HEK293T (cell line): ENCODE results near the gene ALK.

ENCODE experiments used
- CTCF ChIA-PET: fragments of 350-600 bp; formaldehyde crosslinking; extraction: SDS; loops from one replicate; lab custom pipeline; 2021; ENCODE audit warnings: antibody characterized with exemption, inconsistent platforms; lab: Yijun Ruan, JAX
- POLR2A ChIA-PET: fragments of 350-600 bp; formaldehyde crosslinking; extraction: SDS; loops from one replicate; lab custom pipeline; 2020; ENCODE audit warnings: antibody characterized with exemption, inconsistent platforms; lab: Yijun Ruan, JAX
- DNase-seq: peaks from one replicate; pipeline ENCODE4 v3.0.0; 2012; ENCODE audit warnings: mixed read lengths; ENCODE audit errors: extremely low spot score
- ARNT ChIP-seq: fragments of 450-650 bp; IDR thresholded peaks from 2 replicates; pipeline ENCODE4 v1.6.1; 2017; ENCODE audit warnings: mild to moderate bottlenecking
- BHLHE40 ChIP-seq: fragments of 450-650 bp; IDR thresholded peaks from 2 replicates; pipeline ENCODE4 v1.6.1; 2016; ENCODE audit warnings: mild to moderate bottlenecking, moderate library complexity, borderline replicate concordance
- CTBP1 ChIP-seq: fragments of 450-650 bp; IDR thresholded peaks from 2 replicates; pipeline ENCODE4 v1.6.1; 2016; ENCODE audit warnings: borderline replicate concordance
- ELF4 ChIP-seq: fragments of 450-650 bp; IDR thresholded peaks from 2 replicates; pipeline ENCODE4 v1.6.1; 2017; ENCODE audit warnings: antibody characterized with exemption
- FOXA1 ChIP-seq: fragments of 450-650 bp; IDR thresholded peaks from 2 replicates; pipeline ENCODE4 v1.6.1; 2016; ENCODE audit warnings: mild to moderate bottlenecking
- FOXK2 ChIP-seq: fragments of 450-650 bp; IDR thresholded peaks from 2 replicates; pipeline ENCODE4 v1.6.1; 2016; ENCODE audit warnings: mild to moderate bottlenecking
- FOXM1 ChIP-seq: fragments of 450-650 bp; IDR thresholded peaks from 2 replicates; pipeline ENCODE4 v1.6.1; 2017; ENCODE audit warnings: mild to moderate bottlenecking, borderline replicate concordance
- HDGF ChIP-seq: fragments of 450-650 bp; IDR thresholded peaks from 2 replicates; pipeline ENCODE4 v1.6.1; 2017; ENCODE audit warnings: antibody characterized with exemption, borderline replicate concordance
- L3MBTL2 ChIP-seq: fragments of 450-650 bp; conservative IDR thresholded peaks from 2 replicates; pipeline ENCODE4 v1.6.1; 2016; ENCODE audit warnings: mild to moderate bottlenecking
- LEF1 ChIP-seq: fragments of 450-650 bp; IDR thresholded peaks from 2 replicates; pipeline ENCODE4 v1.6.1; 2017; ENCODE audit warnings: mild to moderate bottlenecking, borderline replicate concordance
- NFRKB ChIP-seq: fragments of 450-650 bp; IDR thresholded peaks from 2 replicates; pipeline ENCODE4 v1.6.1; 2016; ENCODE audit warnings: mild to moderate bottlenecking, moderate library complexity
- SP1 ChIP-seq: fragments of 450-650 bp; IDR thresholded peaks from 2 replicates; pipeline ENCODE4 v1.6.1; 2017
- SUZ12 ChIP-seq: fragments of 450-650 bp; IDR thresholded peaks from 2 replicates; pipeline ENCODE4 v1.6.1; 2016; ENCODE audit warnings: mild to moderate bottlenecking
- TARDBP ChIP-seq: fragments of 450-650 bp; IDR thresholded peaks from 2 replicates; pipeline ENCODE4 v1.6.1; 2016
- ZNF384 ChIP-seq: fragments of 450-650 bp; IDR thresholded peaks from 2 replicates; pipeline ENCODE4 v1.6.1; 2016
- TF ChIP-seq, protein P1 (sequence below): fragments of 450-650 bp; IDR thresholded peaks from 2 replicates; pipeline ENCODE4 v1.6.1; 2016

The ALK gene

DNA sequence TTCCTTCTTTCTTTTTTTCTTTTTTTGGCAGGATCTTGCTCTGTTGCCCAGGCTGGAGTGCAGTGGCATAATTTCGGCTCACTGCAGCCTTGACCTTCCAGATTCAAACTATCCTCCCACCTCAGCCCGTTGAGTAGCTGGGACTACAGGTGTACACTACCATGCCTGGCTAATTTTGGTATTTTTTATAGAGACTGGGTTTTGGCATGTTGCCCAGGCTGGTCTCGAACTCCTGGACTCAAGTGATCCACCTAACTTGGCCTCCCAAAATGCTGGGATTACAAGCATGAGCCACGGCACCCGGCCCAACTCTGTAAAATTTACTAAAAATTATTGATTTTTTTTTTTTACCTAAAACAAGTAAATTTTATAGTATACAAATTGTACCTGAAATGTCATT lies 360.8 kb downstream of the ALK start:
- ChIA-PET CTCF (no interaction called here), POLR2A (no interaction called here)
- TF ChIP-seq LEF1 (no peak), BHLHE40 (no peak), CTBP1 (no peak), SP1 (no peak), FOXM1 (no peak)
- no peak for DNase-seq

DNA sequence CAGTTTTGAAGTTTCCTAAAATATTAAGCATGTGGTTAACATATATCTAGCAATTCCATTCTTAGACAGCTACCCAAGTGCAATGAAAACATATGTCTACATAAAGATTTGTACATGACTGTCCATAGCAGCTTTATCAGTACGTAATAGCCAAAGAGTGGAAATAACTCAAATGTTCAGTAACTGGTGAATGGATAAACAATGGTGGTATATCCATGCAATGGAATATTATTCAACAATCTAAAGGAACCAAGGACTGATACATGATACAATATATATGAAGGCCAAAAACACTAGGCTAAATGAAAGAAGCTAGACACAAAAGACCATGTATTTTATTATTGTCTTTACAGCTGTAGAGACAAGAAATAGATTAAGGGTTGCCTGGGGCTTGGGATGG lies 361.4 kb downstream of the ALK start:
- TF ChIP-seq CTBP1: no peak
- TF ChIP-seq ELF4: no peak
- no peak for TF ChIP-seq NFRKB
- no peak for TF ChIP-seq FOXK2
- no peak for TF ChIP-seq LEF1
- no peak for TF ChIP-seq SUZ12
- TF ChIP-seq ARNT: no peak
- TF ChIP-seq FOXM1: no peak
- TF ChIP-seq ZNF384: no peak
- TF ChIP-seq FOXA1: no peak
- no peak for TF ChIP-seq TARDBP
- no peak for TF ChIP-seq L3MBTL2
- TF ChIP-seq, protein P1, sequence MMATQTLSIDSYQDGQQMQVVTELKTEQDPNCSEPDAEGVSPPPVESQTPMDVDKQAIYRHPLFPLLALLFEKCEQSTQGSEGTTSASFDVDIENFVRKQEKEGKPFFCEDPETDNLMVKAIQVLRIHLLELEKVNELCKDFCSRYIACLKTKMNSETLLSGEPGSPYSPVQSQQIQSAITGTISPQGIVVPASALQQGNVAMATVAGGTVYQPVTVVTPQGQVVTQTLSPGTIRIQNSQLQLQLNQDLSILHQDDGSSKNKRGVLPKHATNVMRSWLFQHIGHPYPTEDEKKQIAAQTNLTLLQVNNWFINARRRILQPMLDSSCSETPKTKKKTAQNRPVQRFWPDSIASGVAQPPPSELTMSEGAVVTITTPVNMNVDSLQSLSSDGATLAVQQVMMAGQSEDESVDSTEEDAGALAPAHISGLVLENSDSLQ: no peak
- no peak for TF ChIP-seq SP1
- TF ChIP-seq BHLHE40: no peak
- TF ChIP-seq HDGF: no peak
- ChIA-PET CTCF (no interaction called here), POLR2A (no interaction called here)
- no peak for DNase-seq

DNA sequence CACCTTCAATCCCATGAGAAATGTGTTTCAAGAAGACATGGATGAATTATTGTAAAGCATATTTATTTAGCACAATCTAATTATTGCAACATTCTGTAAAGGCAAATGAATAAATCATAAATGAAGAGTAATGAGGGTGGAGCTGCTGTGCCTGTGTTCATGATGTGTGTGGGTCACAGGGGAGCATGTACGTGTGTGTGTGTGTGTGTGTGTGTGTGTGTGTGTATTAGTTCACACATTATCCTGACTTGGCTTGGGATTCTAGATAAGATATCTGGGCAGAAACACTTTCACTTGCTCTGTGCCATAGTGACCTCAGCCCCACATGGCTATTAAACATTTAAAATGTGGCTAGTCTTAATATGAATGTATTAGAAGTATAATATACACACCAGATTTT lies 361.8 kb downstream of the ALK start:
- CTCF ChIA-PET: interaction anchor here (0.7 kb wide), 1 partner anchor 32 kb away, joined by 3 read pairs; no protein-coding TSS in a partner anchor
- POLR2A ChIA-PET: no interaction called here
- TF ChIP-seq CTBP1 (no peak), SP1 (no peak), FOXA1 (no peak), TARDBP (no peak), SUZ12 (no peak), L3MBTL2 (no peak), ELF4 (no peak), LEF1 (no peak), NFRKB (no peak), ZNF384 (no peak), BHLHE40 (no peak), ARNT (no peak), HDGF (no peak)
- TF ChIP-seq, protein P1: no peak
- no peak for DNase-seq

DNA sequence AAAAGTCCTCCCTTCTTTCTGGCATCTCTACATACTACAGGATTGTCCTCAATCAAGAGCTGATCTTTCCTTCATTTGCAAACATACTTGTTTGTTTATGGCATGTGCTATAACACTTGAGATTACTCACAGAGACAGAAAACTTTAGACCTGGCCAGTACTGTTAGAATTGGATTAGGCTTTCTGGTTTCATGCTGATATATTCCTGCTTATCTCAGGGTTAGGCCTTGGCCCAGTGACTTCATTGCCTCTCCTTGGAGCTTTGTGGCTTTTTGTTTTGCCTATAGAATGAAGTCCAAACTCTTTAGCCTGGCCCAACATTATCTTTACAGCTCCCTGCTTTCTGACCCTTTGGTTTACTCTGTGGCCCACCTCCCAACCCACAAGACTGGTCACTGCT lies 363.3 kb downstream of the ALK start:
- POLR2A ChIA-PET: no interaction called here
- CTCF ChIA-PET: no interaction called here
- no peak for DNase-seq
- TF ChIP-seq HDGF: no peak
- no peak for TF ChIP-seq TARDBP
- no peak for TF ChIP-seq LEF1
- TF ChIP-seq FOXM1: no peak
- no peak for TF ChIP-seq ZNF384
- TF ChIP-seq SUZ12: no peak
- TF ChIP-seq CTBP1: no peak

DNA sequence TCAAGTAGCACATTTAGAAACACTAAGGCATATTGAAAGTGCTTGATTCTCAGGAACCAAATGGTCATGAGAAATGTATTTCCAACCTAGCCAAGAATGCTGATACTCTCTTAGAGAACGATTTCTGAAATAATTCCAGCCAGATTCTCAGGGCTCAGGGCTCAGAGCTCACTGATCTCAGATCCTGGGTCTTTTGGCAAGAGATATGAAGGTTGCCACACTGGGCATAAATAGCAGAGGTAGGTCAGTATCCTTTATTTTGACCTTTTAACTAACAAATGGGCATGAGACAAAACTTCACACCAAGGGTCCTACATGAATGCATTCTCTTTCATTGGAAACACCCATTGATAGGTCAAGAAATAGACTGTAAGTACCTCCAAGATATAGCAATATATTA lies 364.1 kb downstream of the ALK start:
- DNase-seq: no peak
- TF ChIP-seq HDGF (no peak), NFRKB (no peak), FOXA1 (no peak), FOXM1 (no peak), ELF4 (no peak), LEF1 (no peak), CTBP1 (no peak), ZNF384 (no peak), FOXK2 (no peak), BHLHE40 (no peak), SP1 (no peak), TARDBP (no peak)
- TF ChIP-seq, protein P1: no peak
- CTCF ChIA-PET: no interaction called here
- POLR2A ChIA-PET: no interaction called here

DNA sequence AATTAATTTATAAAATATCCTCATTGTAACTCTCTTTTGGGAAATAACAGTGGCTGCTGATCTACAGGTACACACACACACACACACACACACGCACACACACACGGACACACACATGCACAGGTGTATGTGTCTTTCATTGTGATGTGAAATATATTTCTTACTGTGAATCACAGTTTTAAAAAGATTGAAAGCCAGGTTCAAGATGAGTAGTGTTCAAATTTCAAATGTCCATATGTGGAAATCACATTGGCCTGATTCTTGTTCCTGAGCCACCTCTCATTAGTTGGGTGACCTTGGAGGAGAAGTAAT lies 372.4 kb downstream of the ALK start:
- TF ChIP-seq HDGF (no peak), CTBP1 (no peak)
- POLR2A ChIA-PET: no interaction called here
- no peak for DNase-seq
- CTCF ChIA-PET: no interaction called here

DNA sequence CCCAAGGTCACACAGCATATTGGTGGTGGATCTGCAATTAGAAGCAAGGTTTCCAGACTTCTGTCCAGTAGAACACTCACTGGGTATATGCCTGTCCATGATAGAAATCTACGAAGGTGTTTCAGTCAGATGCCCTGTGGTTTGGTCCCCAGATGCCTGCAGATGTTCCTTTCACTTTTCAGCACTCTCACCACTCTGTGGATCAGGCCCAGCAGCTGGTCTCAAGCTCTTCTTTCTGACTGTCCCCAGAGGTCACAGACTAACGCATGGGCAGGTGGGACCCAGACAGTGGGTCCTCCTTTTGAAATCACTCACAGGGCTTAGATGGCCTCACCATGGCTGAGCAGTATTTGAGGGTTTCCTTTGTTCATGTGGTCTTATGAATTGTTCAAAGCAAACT lies 376.5 kb downstream of the ALK start:
- no peak for DNase-seq
- no peak for TF ChIP-seq ELF4
- POLR2A ChIA-PET: no interaction called here
- CTCF ChIA-PET: no interaction called here
